ENCODE results near the gene ECE2. TPM values are rescaled to one million over a fixed set of nuclear protein-coding genes. Genes with fewer than 3 reads are reported as not detected.

ECE2 gene
- total RNA-seq, 1 donor from 2014 or later = not detected

DNA sequence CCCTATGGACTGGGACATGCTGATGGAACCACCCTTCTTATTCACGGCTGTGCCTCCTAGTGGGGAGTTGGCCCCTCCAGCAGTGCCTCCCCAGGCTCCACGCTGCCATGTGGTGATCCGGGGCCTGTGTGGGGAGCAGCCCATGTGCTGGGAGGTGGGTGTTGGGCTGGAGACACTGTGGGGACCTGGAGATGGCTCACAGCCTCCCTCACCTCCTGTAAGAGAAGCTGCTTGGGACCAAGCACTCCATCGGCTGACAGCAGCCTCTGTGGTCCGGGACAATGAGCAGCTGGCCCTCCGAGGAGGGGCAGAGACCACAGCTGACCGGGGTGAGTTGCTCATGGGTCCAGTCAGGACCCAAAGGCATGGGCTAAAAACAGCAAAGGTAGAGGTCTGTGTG is 36.1 kb upstream of the ECE2 start:
- no peak for DNase-seq (ENCODE audit: extremely low read depth, low read depth, low spot score)

DNA sequence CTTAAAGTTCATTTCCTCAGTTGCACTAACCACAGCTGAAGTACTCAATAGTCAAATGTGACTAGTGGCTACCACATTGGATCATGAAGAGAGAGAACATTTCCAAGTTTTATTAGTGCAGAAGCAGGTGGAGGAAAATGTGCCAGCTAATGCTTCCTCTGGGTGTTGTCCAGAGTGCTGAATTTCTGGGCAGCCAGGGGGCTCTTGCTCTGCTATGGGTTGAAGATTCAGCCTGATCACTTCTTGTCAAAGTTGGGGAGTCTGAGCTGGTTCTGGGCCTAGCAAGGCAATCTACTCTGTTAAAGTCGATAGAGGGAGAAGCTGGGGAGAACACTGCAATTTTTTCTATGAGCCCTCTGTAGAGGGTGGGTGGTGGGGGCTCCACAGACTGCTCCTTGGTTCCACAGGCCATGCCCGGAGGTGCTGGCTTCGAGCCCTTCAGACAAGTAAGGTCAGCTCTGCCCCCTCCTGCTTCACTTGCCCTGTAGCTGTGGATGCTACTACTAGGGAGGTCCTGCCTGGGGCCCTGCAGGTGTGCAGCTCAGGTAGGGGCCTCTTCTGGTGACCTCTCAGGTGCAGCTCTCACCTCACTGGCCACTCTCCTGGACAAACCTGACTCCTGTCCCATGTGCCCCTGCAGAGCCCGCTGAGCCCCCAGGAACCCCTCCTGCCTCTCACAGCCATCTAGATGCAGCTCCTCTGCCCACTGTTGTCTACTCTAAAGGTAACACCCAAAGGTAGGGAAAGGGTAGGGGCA is 35.3 kb upstream of the ECE2 start:
- no peak for DNase-seq (ENCODE audit: extremely low read depth, low read depth, low spot score)

DNA sequence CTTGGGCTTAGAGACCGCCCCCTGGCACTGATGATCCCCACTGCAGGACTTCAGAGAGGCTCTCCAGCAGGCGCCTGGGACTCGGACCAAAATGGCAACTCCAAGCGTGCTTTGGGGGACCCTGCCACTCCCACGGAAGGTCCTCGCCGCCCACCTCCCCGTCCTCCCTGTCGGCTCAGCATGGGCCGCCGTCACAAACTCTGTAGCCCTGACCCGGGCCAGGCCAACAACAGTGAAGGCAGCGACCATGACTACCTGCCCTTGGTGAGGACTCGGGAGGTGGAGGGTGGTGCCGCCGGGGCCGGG is 34.7 kb upstream of the ECE2 start:
- no peak for DNase-seq (ENCODE audit: extremely low read depth, low read depth, low spot score)

DNA sequence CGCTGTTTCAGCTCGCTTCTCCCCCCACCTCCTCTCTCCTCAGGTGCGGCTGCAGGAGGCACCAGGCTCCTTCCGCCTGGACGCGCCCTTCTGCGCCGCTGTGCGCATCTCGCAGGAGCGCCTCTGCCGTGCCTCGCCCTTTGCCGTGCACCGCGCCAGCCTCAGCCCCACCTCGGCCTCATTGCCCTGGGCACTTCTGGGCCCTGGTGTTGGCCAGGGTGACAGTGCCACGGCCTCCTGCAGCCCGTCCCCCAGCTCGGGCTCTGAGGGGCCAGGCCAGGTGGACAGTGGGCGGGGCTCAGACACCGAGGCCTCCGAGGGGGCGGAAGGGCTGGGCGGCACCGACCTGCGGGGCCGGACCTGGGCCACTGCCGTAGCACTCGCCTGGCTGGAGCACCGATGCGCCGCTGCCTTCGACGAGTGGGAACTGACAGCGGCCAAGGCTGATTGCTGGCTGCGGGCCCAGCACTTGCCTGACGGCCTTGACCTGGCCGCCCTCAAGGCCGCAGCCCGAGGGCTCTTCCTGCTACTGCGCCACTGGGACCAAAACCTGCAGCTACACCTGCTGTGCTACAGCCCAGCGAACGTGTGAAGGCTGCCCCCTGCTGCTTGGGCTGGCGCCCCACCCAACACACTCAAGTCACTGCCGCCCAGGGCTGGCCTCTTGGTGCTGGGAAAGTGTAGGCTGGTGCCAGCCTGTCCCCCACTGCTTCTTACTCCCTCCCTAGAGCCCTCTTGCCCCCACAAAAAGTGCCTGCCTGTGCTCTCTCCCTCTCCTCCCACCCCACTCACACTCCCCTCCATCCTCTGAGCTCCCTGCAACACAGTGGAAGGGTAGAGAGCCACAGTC is 34.1 kb upstream of the ECE2 start:
- no peak for DNase-seq (ENCODE audit: extremely low read depth, low read depth, low spot score)

DNA sequence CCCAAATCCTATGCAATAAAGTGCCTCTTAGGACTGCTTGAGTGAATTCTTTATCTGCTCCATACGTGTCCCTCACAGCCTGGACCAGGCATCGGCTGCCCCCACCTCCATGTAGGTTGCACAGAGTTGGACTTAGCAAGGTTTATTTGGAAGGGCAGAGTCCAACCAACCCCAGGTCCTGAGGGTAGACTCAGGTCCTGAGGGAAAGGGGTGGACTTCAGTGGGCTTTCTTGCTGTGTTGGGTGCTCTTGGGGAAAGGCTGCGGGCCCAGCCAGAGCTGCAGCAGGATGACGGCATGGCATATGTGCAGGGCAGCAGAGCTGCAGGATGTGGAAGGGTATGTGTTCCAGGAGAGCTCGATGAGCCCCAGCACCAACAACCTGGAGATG is 33.5 kb upstream of the ECE2 start:
- no peak for DNase-seq (ENCODE audit: extremely low read depth, low read depth, low spot score)

DNA sequence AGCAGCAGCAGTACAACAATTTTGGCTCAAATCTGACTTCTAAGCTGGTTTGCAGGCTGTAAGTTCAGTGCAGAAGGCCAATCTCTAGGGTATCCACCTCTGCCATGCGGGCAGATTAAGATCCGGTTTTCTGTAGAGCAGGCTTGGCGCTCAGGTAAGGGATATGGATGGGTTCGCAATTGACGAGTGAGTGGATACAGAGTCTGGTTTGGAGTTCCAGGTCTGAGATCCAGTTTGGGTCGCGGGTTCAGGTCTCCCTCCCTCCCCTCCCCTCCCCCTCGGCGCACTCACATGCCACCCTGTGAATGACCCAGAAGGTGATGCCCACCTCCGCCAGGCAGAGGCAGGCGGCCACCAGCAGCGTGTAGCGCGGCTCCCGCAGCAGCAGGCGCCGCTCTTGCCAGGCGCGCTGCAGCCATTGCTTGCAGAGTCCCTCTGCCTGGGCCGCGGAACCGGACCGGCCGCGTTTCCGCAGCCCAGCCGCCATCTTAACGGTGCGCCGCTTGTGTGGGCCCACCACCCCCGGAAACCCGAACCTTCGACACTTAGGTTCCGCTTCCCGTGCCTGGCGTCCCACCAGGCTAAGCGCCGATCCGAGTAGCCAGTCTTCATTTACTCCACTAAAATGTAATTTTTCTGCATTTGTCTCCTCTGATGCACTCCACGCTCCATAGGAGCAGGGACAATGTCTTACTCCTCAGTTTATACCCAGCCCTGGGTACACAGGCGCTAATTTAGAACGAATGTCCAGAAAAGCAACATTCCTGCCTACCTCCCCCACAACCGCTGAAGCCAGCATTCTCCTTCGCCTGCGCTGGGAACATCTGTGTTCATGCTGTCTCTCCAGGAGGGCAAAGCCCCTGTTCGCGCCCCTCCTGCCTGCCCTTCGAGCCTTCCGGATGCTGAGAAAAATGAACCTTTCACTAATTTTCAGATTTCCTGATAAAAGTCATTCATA is 27.1 kb upstream of the ECE2 start, which contains the start of gene ALG3:
TSS of gene ALG3 (minus strand) at position 509 of the 958 bp plus-strand sequence. CDS start at position 487, 22 bp downstream.
- no peak for DNase-seq (ENCODE audit: extremely low read depth, low read depth, low spot score)

DNA sequence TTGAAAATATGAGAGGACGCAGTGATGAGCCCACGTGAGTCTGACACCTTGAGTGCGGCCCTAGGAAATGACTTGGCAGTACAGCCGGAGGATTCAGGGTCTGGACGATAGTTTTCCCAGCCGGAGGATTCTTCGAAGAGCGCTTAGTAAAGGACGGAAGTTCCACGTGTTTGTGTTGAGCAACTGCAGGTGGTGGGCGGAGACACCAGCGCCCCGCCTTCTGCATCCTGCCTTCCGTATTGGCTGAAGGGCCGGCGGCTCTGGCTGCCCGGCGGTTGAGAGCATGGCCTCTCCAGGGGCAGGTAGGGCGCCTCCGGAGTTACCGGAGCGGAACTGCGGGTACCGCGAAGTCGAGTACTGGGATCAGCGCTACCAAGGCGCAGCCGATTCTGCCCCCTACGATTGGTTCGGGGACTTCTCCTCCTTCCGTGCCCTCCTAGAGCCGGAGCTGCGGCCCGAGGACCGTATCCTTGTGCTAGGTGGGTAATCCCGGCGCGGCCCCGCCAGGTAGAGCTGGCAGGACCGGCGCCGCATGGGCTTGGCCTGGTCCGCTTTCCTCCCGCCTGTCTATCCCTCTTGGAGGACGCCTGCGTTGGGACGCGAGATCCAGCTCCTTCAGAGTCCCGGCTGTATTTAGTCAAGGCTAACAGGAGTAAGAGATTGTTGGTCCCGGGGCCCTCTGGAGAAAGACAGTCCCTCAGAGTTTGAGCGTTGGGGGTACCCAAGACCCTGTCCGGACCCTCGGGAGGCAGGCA is 26.2 kb upstream of the ECE2 start, which contains the start of gene EEF1AKMT4:
TSS of gene EEF1AKMT4 (plus strand) at position 261 of the 755 bp plus-strand sequence. CDS start at position 284, 23 bp downstream.
- DNase-seq (ENCODE audit: extremely low read depth, low read depth, low spot score) = peak; percentile 96

DNA sequence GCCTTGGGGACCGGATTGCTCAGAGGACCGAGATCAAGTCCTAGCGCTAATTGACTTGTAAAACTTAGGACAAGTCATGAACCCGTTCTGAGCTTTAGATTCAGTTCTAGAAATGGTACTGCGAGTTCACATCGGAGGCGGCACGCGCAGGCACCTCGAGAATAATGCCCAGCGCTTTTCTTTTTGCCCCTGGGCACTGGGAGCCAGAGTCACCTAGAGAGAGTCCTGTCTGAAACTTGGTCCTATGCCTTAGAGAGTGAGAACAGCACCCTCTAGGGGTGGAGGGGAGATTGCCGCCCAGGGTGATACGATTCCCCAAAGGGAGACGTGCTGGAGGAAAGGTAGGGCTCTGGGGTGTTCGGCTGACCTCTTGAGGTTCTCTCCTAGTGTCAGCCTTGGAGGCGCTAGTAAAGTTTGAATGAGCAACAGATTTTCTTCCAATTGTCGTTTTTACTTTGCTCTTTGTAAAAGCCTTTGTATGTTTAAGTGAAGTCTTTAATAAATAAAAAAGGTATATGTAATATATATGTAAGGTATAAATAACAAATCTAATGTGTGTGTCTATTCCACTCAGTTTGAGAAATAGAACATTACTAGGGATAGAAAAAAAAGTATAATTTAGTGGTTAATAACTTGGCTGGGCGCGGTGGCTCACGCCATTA is 25.5 kb upstream of the ECE2 start:
- DNase-seq (ENCODE audit: extremely low read depth, low read depth, low spot score) = peak; percentile 85

DNA sequence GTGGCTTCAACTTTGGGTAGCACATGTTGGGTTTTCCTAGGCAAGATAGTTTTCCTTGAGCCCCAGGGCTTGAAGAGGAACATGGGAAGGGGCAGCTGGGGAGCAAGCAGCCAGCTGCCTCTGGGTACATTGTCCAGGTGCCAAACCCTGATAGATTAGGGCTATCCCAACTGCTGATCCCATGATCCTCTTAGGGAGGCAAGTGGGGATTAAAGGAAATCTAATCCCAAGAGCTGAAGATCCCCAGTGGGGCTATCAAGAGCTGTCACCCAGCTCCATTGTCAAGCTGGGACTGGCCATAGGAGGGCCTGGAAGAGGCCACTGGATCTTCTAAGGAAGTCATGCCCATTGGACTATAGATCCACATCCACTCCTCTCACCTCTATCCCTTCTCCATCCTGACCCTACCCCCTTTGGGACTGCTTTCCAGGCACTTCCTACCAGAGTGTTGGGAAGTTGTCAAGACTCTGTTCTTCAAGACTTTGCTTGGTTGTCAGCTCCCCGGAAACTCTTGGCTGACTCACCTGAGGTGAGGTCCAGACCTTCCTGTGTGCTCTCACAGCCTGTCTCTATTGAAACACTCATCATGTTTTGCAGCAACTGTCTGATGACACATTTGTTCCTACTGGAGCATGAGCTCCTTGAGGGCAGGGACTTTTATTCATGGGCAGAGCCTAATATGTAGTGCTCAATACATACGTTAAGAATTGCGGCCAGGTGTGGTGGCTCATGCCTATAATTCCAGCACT is 20.4 kb upstream of the ECE2 start:
- DNase-seq (ENCODE audit: extremely low read depth, low read depth, low spot score) = no peak

DNA sequence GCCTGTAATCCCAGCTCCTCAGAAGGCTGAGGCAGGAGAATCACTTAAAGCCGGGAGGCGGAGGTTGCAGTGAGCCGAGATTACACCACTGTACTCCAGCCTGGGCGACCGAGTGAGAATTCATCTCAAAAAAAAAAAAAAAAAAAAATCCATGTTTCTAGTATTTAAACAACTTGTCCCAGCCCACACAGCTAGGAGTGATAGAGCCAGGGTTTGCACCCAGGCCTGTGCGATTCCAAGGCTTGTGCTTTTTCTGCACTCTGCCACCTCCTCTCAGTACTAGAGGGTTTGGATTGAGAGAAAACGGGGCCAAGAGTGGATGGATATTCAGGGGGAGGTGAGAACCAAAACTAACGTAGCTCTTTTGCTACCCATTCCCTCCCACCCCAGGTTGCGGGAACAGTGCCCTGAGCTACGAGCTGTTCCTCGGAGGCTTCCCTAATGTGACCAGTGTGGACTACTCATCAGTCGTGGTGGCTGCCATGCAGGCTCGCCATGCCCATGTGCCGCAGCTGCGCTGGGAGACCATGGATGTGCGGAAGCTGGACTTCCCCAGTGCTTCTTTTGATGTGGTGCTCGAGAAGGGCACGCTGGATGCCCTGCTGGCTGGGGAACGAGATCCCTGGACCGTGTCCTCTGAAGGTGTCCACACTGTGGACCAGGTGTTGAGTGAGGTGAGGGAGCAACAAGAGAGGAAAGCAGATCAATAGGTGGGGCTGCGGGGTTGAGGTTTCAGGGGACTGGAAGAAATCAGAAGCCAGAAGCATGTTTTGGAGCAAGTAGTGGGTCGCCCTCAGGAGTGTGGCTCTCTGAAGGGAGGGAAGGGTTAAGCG is 18.5 kb upstream of the ECE2 start:
- DNase-seq (ENCODE audit: extremely low read depth, low read depth, low spot score) = no peak

DNA sequence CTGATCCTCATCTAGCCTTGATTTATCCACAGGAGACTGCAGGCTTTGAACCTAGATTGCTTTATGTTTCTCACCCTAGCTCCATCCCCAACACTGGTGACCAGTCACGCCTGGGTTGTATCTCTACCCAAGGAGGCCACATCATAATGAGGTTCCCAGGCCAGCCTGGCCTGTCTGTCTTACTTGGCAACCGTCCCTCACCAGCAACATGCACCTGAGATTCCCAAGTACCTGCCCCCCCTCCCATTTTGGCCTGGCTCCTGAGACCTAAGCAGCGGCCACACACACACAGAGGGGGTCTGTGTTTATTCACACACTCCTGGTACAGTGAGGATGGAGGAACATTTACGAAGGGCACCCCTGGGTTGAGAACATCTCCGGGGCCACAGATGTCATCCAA is 16.9 kb upstream of the ECE2 start:
- no peak for DNase-seq (ENCODE audit: extremely low read depth, low read depth, low spot score)

DNA sequence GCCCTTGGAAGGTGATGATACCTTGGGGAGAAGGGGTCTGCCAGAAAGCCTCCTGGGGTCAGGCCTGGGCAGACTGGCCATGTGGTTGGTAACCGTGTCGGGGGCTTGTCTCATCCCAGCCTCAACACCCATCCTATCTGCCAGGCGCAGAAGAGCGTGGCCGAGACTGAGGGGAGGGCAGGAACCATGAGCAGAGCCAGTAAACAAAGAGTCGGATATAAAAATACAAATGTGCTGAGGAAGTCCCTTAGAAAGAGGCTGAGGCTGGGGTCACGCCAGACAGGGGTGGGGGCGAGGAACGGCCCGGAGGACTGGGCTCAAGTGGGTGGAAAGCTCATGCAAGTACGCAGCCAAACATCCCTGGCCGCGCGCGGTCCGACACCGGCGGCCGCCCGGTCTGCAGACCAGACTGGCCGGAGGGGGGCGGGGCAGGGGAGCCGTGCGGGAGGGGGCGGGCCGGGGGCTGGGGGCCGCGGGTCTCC is 16.4 kb upstream of the ECE2 start:
- no peak for DNase-seq (ENCODE audit: extremely low read depth, low read depth, low spot score)

DNA sequence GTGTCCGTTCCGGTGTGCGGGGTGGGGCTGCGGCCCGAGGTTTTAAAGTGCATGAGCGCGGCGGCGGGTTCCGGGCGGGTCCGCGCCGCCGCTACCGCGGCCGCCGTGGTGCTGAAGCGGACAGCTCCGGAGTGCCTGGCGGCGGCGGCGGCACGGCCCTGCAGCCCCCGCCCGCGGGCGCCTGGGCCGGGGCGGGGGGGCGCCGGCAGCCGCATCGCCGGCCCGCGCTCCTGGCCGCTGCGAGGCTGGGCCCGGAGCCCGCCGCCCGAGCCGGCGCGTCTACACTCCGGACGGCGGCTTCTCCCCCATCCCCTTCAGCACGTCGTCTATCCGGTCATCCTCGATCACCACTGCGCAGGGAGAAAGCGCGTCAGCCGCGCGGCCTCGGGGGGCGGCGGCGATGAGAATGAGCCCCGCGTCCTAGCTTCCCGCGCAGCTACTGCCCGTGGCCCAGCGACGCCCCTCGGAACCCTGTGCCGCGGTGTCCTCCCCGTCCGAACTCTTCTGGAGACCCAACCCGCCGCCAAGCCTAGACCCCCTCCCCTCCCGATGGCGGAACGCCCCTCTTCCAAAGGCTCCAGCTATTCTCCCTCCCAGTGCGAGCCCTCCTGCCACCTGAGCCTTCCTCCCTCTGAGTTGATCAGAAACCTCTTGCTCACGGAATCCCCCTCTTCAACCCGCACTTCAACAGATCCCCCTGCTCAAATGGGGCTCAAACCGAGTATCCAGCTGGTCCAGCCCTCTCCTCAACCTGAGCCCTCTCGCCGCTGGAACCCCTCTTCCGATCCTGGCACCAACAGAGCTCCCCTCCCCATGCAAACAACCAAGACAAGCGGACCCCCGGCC is 15.7 kb upstream of the ECE2 start:
- DNase-seq (ENCODE audit: extremely low read depth, low read depth, low spot score) = no peak

DNA sequence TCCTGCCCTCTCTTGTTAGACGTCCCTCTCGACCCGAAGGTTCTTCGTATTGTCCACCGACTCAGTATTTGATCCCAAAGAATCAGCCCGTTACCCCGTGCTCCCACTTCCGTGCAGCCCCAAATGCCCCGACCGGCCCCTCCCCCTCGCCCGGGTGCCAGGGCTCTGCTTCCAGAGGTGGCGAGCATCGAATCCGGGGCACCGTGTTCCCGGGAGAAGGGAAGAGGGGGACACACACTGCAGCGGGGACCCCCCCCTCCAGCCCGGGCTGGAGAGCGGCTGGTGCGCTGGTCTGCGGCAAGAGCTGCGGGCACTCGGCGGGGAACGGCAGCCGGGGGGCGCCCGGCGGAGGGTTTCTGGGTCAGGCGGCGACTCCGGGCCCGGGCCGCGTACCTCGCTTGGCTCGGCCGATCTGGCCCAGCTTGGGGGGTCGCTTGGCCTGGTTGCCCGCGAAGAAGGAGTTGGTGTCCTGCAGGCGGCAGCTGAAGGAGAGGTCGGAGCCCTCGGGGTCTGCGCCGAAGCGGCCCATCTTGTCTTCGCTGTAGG is 15.0 kb upstream of the ECE2 start:
- DNase-seq (ENCODE audit: extremely low read depth, low read depth, low spot score) = no peak

DNA sequence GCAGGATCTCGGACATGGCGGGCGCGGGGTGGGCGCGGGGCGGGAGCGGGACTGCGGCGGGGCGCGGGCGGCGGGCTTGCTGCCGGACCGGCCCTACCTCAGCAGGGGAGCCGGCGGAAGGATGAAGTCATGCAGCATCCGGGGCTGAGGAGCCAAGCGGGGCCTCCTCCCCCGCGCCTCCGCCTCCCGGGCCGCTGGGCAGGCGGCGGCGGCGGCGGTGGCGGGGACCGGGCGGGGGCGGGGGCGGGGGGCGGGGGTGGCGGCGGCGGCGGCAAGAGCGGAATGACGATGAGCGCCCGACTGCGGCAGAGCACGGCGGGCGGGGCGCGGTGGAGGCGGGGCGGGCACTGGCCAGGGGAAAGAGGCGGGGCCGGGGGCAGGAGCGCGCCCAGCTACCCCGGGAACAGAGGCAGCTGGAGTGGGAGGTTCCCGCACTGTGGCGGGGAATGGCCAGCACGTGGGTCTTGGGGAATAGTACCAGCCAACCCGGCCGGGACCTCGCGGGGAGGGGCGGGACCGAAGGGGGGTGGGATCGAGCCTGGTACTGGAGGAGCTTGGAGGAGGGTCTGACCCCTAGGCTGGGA is 14.5 kb upstream of the ECE2 start, which contains the start of gene CAMK2N2:
TSS of gene CAMK2N2 (minus strand) at position 284 of the 584 bp plus-strand sequence. CDS start at position 16, 268 bp downstream.
- no peak for DNase-seq (ENCODE audit: extremely low read depth, low read depth, low spot score)
